Left colon (tissue), 2 donors: ENCODE results near the gene GRID2IP. TPM values are rescaled to one million over a fixed set of nuclear protein-coding genes. Genes with fewer than 3 reads are reported as not detected.
"Not testable (repeated sequence)": the region's sequence is repeated elsewhere in the genome, so short reads cannot be mapped to it uniquely, and the experiment has no call there.

ENCODE experiments used
- ATAC-seq: fragments of 200-7000 bp; cut with Tn5 transposase; one replicate; pipeline ENCODE4 v1.9.1; 2020; ENCODE audit warnings: mild to moderate bottlenecking, moderate library complexity
- DNase-seq, 2 donors: peaks; one replicate each; pipeline ENCODE4 v3.0.0-alpha.2; 2020
- intact Hi-C, 2 donors: fragments of 100-400 bp; cut with DNase I in 1 of 2; cut with micrococcal nuclease in 1 of 2; formaldehyde crosslinking; loops; one replicate each; pipeline versions ENCODE4 v1.11.2 to v1.14.0; 2022; cut with DNase I, micrococcal nuclease
- total RNA-seq, 2 donors: library from RNA; stranded (reverse); fragmentation: NEBNext Ultra II Directional; extraction: Animal tissue kit (Norgen Biotek cat#: 25700); gene quantifications; one replicate each; pipeline ENCODE4 v1.2.1, GENCODE V29; 2021
- donor health status: DM: no; HTN: no; CAD: no.
- donor health status: DM: yes; HTN: yes; CAD: no.

The GRID2IP gene
- total RNA-seq, 2 donors from 2014 or later = 0.67 to 0.75 TPM

DNA sequence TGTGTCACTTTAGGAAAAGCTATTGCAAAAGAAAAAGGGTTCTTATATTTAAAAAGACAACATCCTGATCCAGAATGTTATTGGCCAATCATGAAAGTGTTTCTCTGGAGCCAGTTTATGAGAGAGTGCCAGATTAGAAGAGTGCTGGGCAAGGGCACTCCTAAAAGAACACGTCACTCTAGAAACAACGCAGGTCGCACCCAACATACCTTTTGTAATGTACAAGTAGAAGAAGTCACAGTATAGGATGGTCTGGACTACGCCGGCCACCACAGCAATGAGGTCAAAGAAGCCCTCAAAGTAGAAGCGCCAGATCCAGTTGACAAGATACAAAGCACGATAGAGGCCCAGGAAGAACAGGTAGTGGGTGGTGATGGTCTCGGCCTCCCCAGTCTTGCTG lies 85.4 kb downstream of the GRID2IP start:
- ATAC-seq (no peak), DNase-seq (no peak)
- intact Hi-C loops = no loop called here

DNA sequence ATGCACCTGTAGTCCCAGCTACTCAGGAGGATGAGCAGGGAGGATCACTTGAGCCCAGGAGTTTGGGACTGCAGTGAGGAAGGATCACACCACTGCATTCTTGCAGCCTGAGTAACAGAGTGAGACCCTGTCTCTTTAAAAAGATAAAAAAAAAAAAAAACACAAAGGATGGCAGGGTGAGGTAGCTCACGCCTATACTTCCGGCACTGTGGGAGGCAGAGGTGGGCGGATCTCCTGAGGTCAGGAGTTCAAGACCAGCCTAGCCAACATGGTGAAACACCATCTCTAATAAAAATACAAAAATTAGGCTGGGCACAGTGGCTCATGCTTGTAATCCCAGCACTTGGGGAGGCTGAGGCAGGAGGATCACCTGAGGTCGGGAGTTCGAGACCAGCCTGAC lies 87.7 kb downstream of the GRID2IP start:
- intact Hi-C loops, ATAC-seq, DNase-seq: not testable (repeated sequence)

DNA sequence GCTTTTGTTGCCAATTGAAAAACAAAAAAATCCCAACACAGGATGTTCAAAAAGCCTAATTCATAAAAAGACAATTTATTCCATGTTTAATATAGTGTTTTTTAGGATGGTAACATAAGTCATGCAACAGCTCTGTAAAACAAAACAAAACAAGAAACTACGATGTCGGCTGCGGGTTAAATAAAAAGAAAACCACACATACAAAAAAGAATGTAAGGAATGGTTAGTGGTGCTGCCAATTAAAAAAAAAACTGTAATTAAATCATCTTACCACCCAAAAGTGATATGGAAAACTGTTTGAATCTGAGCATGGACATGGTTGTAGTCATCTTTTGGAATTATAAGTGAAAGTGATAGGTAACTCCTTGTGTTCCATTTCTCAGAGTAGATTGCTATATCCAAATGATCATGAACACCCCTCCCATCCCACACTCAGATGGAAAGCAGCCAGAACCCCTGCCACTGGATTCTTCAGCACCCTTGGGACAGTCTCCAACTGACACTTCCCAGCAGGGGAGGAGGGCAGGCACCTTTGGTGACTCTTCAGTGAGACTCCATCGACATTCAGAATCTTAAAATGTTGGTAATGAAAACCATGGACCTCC lies 89.2 kb downstream of the GRID2IP start:
- DNase-seq (no peak), ATAC-seq (no peak)
- intact Hi-C loops = no loop called here

DNA sequence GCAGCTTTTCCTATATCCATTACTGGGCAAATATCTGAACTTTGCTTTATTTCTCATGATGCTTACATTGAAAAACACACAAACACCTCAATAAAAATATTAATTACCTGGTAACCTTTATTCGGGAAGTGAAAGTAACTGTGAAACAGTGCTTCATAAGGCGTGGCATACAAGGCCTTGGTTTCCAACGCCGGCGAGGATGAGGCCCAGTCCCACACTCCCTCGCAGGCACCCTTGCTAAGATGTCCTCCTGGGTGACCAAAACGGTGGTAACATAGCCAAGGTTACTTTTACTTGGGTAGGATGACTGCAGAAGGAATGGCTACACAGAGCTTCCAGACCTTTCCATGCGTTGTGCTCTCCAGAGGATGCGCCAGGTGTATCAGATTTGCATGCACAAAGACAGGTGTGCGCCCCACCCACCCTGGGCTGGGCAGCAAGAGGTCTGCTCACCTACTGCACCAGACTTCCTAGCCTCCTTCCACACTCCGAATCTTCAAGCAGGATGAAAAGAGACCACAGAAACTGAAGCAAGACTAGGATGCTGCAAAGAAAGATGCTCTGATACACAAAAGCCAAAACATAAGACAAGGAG lies 90.2 kb downstream of the GRID2IP start:
- intact Hi-C loops = no loop called here
- DNase-seq (peak in 1 of 2 donors; percentile 22), ATAC-seq (peak; percentile 57)

DNA sequence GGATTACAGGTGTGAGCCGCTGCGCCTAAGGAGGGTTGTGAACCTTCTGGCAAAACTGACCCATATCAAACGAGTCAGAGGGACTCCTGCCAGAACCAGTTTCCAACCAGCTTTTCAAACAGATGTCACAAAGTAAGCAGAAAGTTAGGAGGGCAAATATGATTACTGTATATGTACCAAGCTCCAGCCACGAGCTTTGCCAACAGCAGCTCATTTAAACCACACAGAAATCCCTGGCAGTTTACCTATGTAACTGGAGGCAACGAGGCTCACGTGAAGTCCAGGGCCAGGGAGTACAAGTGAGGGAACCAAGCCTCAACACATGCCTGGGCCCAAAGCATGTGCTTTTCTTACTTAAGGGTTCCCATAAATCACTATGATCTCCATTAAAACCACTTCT lies 91.0 kb downstream of the GRID2IP start:
- DNase-seq = no peak

DNA sequence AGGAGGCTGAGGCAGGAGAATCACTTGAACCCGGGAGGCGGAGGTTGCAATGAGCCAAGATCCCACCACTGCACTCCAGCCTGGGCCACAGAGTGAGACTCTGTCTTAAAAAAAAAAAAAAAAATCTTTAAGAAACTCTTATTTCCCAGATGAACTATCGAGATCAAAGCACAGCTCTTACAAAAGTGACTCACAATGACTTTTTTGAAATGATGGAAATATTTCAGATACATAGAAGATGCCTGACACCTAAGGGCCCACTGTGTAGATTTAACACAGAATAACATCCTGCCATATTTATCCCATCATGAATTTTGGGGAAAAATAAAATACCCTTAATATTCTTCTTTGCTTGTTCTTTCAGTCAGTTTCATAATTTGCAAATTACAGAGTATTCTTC lies 92.6 kb downstream of the GRID2IP start:
- ATAC-seq, DNase-seq, intact Hi-C loops: not testable (repeated sequence)

More for the DNA sequence above, 91.0 kb downstream of the GRID2IP start:
- ATAC-seq = peak; percentile 45
- intact Hi-C loops = no loop called here

DNA sequence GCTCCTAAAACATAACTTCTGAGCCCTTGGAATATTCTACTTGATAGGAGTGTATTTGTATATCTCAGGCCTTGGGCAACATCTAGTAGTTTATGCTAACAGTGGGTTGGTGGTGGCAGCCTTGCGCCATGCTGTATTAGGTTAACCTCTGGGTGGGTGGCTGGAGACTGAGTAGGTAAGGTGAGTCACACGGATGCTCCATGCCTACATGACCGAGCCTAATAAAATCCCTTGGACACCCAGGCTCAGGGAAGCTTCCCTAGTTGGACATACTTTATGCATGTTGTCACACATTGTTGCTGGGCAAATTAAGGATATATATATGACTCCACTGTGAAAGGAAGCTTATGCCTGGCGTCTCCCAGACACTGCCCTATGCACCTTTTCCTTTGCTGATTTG lies 97.5 kb downstream of the GRID2IP start:
- ATAC-seq = no peak
- intact Hi-C loops = no loop called here
- no peak for DNase-seq

DNA sequence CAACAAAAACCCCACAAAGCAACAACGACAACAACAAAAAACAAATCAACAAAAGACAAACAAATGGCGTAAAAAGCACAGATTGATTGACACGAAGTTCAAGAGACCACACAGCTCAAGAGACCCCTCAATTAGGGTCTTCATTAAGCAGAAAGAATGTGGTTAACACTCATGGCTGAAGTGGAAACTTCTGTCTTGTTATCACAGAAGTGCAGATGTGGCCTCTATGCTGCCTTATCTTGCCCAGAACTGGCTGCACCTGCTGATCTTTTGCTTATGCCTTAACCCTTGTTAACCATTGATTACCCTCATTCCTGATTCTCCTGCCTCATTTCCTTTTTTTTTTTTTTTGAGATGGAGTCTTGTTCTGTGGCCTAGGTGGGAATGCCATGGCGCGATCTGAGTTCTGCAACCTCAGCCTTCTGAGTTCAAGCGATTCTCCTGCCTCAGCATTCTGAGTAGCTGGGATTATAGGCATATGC lies 100.0 kb downstream of the GRID2IP start:
- intact Hi-C loops = no loop called here
- no peak for ATAC-seq
- no peak for DNase-seq

DNA sequence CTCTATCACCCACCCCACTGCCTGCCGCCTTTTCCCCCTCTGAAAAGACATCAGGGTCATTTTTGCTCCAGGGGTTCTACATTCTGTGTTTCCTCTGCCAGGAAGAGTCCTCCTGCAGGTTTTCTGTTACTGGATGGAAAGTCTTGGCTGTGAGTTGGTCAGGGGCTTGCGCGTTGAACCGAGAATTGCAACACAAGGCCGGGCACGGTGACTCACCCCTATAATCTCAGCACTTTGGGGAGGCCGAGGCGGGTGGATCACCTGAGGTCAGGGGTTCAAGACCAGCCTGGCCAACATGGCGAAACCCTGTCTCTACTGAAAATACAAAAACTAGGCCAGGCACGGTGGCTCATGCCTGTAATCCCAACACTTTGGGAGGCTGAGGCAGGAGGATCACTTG lies 100.7 kb downstream of the GRID2IP start:
- ATAC-seq, DNase-seq, intact Hi-C loops: not testable (repeated sequence)

DNA sequence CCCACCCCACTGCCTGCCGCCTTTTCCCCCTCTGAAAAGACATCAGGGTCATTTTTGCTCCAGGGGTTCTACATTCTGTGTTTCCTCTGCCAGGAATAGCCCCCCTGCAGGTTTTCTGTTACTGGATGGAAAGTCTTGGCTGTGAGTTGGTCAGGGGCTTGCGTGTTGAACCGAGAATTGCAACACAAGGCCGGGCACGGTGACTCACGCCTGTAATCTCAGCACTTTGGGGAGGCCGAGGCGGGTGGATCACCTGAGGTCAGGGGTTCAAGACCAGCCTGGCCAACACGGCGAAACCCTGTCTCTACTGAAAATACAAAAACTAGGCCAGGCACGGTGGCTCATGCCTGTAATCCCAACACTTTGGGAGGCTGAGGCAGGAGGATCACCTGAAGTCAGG lies 101.4 kb downstream of the GRID2IP start:
- intact Hi-C loops, ATAC-seq: not testable (repeated sequence)

DNA sequence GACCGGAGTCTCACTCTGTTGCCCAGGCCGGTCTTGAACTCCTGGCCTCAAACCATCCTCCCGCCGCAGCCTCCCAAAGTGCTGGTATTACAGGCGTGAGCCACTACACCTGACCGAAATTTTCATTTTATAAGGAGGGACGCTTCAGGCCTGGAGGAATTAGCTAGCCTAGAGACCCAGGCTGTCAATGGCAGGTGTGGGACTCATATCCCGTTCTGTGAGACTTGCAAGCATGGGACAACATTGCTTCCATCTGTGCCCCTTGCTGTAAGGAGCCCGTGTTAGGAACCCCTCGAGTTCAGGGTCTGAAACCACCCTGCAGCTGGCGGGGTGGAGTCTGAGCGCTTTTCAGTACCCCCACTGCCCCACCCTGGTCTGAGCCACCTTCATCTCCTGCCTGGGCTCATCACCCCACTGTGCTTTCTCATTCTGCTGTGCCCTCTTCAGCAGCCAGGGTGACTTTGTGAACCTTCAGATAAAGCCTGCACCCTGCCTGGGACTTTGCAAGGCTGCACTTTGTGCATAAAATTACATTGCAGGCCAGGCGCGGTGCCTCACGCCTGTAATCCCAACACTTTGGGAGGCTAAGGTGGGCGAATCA lies 102.2 kb downstream of the GRID2IP start:
- ATAC-seq = no peak
- intact Hi-C loops = no loop called here
- peak in 1 of 2 donors; percentile 32 for DNase-seq

More for the DNA sequence above, 101.4 kb downstream of the GRID2IP start:
- DNase-seq = not testable (repeated sequence)

DNA sequence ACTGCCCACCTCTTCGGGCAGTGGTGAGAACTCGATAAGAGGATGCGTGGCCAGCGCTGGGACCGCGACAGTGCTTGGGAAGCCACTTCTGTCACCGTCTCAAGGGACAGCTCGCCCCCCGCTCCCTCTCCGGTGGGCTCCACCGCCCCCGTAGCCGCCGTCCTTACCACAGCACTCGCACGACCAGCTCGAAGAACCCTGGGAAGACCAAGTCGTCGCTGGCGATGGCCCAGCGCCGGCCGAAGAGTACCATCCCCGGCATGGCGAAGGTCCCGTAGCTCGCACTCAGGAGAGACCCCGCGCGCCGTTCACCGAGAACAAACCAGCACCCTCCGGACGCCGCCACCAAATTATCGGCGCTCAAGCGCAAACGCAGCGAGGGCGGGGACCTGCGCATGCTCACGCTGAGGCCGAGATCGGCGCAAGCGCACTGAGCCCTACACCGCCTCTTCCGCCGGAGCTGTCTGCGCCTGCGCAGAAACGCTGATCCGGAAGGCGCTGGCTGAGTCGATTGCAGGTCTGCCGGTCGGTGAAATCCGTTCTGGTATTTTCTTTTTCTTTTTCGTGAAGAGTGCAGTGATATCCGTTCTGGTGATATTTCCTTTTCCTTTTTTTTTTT lies 103.6 kb downstream of the GRID2IP start, which contains the start of gene DAGLB:
TSS of gene DAGLB (minus strand) at position 374 of the 619 bp plus-strand sequence. CDS start at position 262, 112 bp downstream.
- ATAC-seq = peak; percentile 82
- peak; percentile 89 to 97 for DNase-seq
- intact Hi-C loops = no loop called here

Other genes starting within 250 kb of the GRID2IP start
- gene FAM220A, start 202.5 kb downstream of the GRID2IP start, total RNA-seq = 10 to 100 TPM in 1 of 2 donors, 1 to 10 TPM in 1; 8.2 to 10.1 TPM
- 100 to 1,000 TPM; 422 to 431 TPM for gene RAC1, start 176.9 kb downstream of the GRID2IP start, total RNA-seq
- 10 to 100 TPM; 20.1 to 26.8 TPM for gene DAGLB, start 103.5 kb downstream of the GRID2IP start, total RNA-seq
- 100 to 1,000 TPM; 199 to 237 TPM for gene KDELR2, start 67.3 kb downstream of the GRID2IP start, total RNA-seq
- 10 to 100 TPM; 37.6 to 51.1 TPM for gene ZDHHC4, start 26.0 kb upstream of the GRID2IP start, total RNA-seq
- 10 to 100 TPM; 22.5 to 24.4 TPM for gene INTS15, start 38.6 kb upstream of the GRID2IP start, total RNA-seq
- 1 to 10 TPM in 1 of 2 donors, under 1 TPM in 1; 0.79 to 2.9 TPM for gene ZNF853, start 64.1 kb upstream of the GRID2IP start, total RNA-seq
- 10 to 100 TPM; 19.0 to 21.1 TPM for gene ZNF316, start 85.9 kb upstream of the GRID2IP start, total RNA-seq
- 10 to 100 TPM; 19.7 to 21.8 TPM for gene ZNF12, start 155.5 kb upstream of the GRID2IP start, total RNA-seq
- under 1 TPM in 1 of 2 donors, not detected in 1; 0.39 TPM for gene RSPH10B2, start 202.6 kb upstream of the GRID2IP start, total RNA-seq